Measurements from ENCODE around the gene GALNT17.

Gene GALNT17

DNA sequence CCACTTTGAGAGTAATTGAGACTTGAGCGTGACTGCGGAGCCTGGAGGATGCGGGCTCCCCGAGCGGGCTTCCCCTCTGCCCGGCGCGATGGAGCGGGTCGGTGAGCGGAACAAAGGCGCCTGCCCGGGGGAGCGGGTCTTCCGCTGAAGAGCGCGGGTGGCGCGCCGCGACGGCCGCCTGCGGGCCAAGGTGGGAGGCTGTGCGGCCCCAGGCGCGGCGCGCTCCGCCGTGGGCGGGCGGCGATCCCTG lies at the start of gene GALNT17:
GALNT17 (plus strand) TSS at position 18 of the 250 bp plus-strand sequence.
- no peak for DNase-seq (ENCODE audit: low spot score)

GRCh38 chr7:71095266-71095860 lies 36.6 kb upstream of the GALNT17 start:
- DNase-seq (ENCODE audit: low spot score) = no peak

DNA sequence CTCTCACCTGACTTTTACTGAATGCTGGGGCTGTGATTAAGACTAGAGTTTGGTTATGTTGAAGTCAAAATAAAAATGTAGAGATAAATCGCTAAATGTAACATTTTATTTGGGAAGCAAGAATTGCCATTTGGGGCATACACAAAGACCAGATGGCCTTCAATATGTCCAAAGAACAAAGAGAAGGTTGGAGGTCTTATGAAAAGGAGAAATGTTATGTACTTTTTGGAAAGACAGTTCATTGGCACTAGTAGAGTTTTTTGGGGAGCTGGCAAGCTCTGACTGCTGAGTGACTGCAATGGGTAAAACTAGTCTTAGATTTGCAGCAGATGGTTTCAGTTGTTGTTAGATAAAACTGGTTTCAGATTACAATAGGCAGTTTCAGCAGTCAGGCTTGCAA lies 35.6 kb upstream of the GALNT17 start:
- DNase-seq (ENCODE audit: low spot score) = no peak

GRCh38 chr7:71106226-71106625 lies 25.7 kb upstream of the GALNT17 start:
- DNase-seq (ENCODE audit: low spot score) = no peak

DNA sequence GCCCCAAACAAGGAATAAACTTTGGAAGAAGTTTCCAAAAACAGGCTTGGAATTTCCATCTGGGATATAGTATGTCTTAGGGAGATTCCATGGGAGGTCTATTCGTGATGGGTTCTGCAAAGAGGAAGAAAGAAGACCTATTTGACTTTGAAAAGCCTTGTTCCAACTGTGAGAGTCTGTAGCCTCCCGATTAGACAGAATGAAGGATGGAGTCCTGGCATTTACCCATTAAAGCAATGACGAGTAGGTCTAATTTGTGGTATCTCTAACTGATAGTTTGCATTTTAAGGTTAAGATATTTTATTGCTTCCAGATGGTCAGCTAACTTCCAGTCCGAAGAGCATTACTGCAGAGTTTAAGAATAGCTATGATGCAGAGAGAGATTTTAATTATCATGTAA lies 19.5 kb upstream of the GALNT17 start:
- no peak for DNase-seq (ENCODE audit: low spot score)

- no peak for DNase-seq (ENCODE audit: low spot score)
Observed at GRCh38 chr7:71120096-71120495, 11.8 kb upstream of the GALNT17 start.

- DNase-seq (ENCODE audit: low spot score) = no peak
Observed at GRCh38 chr7:71129126-71129525, 2.8 kb upstream of the GALNT17 start.

DNA sequence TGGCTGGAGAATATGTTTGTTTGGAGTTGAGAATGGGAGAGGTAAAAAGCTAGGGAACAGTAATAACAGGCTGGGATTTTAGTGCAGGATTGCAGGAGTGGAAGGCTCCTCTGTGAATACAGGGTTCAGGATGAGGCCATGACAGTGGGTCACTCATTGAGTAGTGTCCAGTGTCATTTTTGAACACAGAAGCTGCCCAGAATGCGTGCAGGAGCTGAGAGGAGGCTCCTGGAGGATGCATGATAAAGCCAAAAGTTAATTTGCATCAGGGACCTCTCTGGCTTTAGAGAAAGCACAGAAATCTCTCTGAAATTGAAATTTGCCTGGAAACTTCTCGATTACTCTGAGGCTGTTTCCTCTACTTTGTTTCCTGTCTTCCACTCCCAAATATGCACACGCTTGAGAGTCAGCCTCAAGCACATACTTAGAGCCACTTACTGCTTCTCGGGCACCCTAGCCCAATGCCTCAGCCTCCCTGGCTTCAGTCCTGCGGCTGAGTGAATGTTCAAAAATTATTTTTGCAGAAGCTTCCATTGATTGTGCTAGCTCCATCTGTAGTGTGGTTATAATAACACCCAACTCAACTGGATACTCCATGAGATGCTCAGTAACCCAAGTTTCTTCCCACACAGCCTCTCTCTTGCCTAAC lies 1.8 kb upstream of the GALNT17 start:
- no peak for DNase-seq (ENCODE audit: low spot score)

- no peak for DNase-seq (ENCODE audit: low spot score)
Observed at GRCh38 chr7:71131256-71132126, 453 bp upstream of the GALNT17 start.

GRCh38 chr7:71132377-71133231 lies 660 bp downstream of the GALNT17 start:
- DNase-seq (ENCODE audit: low spot score) = no peak

- no peak for DNase-seq (ENCODE audit: low spot score)
Observed at GRCh38 chr7:71133232-71133622, 1.3 kb downstream of the GALNT17 start.

DNA sequence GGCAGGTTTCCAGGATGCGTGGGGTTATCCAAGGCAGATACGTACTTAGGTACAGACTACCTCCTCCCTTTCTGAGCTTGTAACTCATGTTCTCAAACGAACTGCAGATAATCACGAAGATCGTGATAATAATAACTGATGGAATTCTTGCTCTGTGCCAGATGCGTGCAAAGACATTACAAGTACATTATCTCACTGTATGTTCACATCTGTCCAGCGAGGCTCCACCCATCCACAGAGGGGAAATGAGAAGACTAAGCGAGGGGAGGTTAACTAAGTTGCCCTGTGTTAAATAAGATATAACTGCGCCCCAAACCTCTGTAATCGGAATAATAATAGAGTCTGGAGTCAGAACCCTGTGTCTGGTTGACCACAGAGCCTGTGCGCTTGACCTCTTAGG lies 1.9 kb downstream of the GALNT17 start:
- no peak for DNase-seq (ENCODE audit: low spot score)

DNA sequence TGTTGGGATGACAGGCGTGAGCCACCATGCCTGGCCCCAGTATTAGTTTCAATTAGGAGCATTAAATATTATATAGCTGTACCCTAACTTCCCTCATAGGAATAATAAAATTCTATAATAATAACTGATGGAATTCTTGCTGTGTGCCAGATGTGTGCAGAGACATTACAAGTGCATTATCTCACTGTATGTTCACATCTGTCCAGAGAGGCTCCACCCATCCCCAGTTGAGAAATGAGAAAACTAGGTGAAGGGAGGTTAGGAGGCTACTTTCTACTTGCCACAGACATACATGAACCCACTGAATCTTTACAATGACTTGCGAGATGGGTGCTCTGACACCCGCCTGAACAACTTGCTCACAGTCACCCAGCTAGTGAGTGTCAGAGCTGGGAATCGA lies 3.2 kb downstream of the GALNT17 start:
- no peak for DNase-seq (ENCODE audit: low spot score)

DNA sequence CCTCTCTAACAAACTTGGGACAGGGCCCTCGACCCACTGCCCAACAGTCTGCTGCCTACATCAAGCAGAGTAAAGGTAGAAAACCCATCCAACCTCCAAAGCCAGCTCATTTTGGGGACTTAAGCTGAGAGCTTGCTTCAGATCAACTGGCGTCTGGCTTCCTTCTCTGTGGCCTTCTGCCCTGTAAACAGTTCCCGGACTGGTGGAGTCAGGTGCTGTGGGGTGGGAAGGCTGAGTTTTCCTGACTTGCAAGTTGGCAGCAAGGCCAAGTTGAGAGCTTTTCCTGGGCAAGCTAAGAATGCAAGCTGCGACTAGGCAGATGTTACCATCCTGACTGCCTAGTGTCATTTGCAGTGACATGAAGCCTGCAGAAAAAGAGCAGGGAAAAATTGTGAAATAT lies 3.7 kb downstream of the GALNT17 start:
- DNase-seq (ENCODE audit: low spot score) = no peak

DNA sequence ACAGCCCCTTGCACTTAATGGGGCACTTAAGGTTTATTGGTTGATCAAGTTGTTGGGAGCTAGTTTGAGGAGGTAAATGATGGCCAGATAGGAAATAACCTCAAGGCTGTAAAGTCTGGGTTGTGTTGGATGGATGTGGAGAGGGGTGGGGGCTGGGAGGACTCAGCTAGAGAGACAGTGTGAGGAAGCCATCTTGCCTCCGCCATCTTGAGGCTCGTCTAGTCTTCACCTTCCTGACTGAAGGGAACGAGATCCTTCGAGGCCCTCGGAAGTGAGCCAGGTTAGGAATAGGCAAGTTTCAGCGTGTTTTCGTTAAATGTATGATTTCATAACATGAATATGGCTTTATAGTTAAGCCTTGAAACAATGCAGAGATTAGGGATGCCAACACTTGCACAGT lies 5.5 kb downstream of the GALNT17 start:
- DNase-seq (ENCODE audit: low spot score) = no peak

- no peak for DNase-seq (ENCODE audit: low spot score)
Observed at GRCh38 chr7:71140264-71140663, 8.3 kb downstream of the GALNT17 start.

- no peak for DNase-seq (ENCODE audit: low spot score)
Observed at GRCh38 chr7:71144963-71145362, 13.0 kb downstream of the GALNT17 start.

GRCh38 chr7:71145906-71146901 lies 14.3 kb downstream of the GALNT17 start:
- DNase-seq (ENCODE audit: low spot score) = no peak

DNA sequence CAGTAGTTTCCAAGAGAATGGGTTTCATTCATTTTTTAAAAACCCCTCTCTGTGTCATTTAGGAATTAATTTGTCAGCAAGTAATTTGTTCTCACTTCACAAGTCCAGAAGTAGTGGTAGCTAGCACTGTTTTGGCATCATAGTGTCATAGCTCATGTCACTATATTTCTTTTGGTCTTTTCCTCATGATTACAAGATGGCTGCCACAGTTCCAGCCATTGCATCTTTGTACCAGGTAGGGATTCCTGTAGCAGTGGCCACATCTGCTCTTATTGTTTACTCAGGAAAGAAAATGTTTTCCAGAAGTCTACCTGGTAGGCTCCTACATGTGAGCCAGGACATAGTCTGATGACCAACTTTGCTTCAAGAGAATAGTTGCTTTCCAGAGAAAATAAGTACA lies 16.2 kb downstream of the GALNT17 start:
- no peak for DNase-seq (ENCODE audit: low spot score)

GRCh38 chr7:71155236-71155635 lies 23.3 kb downstream of the GALNT17 start:
- no peak for DNase-seq (ENCODE audit: low spot score)

DNA sequence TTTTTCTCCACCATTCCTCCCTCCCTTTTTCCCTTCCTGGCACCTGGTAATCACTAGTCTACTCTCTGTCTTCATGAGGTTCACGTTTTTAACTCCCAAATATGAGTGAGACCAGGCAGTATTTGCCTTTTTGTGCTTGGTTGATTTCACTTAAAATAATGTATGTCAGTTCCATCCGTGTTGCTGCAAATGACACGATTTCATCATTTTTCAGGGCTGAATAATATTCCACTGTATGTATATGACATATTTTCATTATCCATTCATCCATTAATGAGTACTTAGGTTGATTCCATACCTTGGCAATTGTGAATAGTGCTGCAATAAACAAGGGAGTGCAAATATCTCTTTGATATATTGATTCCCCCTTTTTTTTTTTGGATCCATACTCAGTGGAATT lies 25.8 kb downstream of the GALNT17 start:
- no peak for DNase-seq (ENCODE audit: low spot score)
